Renal cortex interstitium (tissue), 11 donors: ENCODE data around the gene CLIP1. TPM values are rescaled to one million over a fixed set of nuclear protein-coding genes. Genes with fewer than 3 reads are reported as not detected.

Experiments
- DNase-seq, 11 donors: peaks; one replicate each; pipeline ENCODE4 v3.0.0-alpha.2; 2013; ENCODE audit warnings: low read depth in 9 of 11, low spot score in 4 of 11; ENCODE audit errors: extremely low read depth in 1 of 11
- polyA plus RNA-seq, 3 donors: library from polyadenylated mRNA; unstranded; fragments of 120-200 nt; gene quantifications; one replicate each; pipeline ENCODE4 v1.2.1, GENCODE V29; 2013; ENCODE audit not compliant: insufficient read length in 3 of 3

CLIP1 gene
- polyA plus RNA-seq, 3 donors: 37.4 to 42.7 (median 40.0) TPM

DNA sequence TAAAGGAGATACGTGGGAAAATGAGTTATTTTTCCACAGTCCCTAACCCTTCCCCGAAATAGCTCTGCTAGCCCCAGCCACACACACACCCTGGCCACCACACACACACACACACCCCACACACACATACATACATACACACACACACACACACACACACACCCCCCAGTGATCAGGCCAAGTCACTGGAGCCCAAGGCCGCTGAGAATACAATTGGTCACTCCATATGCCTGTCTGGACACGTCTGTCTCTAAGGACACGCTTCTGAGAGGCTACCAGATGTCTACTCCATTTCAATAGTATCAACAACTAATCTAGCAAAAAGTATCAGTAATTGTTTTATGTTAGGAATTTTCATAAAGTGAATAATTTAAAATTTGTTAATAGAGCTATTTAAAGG lies 183.6 kb downstream of the CLIP1 start:
- DNase-seq: no peak

DNA sequence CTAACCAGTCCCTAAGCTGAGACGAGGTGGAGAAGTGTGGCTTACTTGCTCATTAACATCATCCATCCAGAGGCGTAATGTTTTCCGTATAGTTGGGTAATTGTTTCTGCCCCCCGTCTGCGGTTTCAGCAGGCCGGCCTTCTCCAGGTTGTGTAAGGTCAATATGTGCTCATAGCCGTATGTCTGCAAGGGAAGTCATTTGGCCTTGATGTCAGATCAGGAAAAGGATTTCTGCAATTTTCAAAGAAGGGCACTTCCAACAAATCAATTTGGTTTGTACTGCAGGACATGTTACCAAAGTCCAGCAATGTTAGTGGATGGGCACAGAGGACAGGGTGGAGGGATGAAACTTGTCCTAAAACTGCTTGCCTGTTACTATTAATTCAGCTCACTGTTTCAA lies 186.7 kb downstream of the CLIP1 start:
- DNase-seq: no peak

DNA sequence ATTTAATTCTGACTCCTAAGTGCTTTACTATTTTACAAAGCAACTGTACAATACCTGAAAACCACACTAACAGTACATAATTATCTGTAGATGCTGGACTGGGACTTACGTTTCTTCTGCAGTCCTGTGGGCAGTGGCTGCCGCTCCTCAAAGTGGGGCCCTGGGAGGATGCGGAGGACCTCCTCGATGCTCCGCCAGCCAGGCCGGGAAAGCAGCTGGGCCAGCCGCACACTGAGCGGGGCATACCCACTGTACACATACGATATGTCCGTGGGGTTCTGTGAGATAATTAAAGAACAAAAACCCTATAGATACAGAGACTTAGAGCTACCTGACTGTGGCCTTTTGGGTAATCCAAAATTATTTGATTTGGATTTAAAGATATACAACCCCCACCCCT lies 189.8 kb downstream of the CLIP1 start:
- no peak for DNase-seq

DNA sequence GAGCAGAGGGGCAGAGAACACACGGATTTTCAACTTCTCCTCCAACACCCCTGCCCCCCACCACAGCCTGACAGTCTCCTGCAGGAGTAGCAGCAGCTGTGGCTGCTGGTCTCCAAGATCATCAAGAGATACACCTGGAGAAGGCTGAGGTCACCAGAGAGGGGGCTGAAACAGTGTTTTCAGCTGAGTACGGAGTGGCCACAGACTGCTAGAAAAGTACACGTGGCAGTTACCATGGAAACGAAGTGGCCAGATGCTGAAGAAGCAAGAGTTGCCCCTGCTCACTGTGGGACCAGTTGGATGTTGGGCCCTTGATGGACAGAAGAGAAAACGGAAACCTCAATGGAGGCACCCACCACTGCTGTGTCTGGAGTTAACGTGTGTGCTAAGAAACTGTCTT lies 191.7 kb downstream of the CLIP1 start:
- DNase-seq: no peak

DNA sequence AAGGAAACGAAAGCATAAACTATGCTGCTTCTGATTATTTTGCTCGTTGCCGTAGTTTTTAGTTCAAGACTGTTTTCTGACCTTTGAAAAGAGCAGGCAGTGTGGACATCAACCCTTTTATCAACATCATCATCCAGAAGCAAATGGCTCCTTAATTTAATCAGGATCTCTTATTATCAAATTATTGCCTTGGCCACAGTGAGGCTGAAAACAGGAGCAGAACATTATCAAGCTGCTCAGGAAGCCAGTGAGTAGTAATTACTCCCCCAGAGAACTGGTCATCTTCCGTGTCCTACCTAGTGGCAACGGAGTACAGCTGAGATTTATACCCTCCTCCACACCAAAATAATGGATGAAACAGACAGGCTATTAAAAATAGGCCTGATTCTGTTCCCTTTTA lies 194.4 kb downstream of the CLIP1 start:
- no peak for DNase-seq

DNA sequence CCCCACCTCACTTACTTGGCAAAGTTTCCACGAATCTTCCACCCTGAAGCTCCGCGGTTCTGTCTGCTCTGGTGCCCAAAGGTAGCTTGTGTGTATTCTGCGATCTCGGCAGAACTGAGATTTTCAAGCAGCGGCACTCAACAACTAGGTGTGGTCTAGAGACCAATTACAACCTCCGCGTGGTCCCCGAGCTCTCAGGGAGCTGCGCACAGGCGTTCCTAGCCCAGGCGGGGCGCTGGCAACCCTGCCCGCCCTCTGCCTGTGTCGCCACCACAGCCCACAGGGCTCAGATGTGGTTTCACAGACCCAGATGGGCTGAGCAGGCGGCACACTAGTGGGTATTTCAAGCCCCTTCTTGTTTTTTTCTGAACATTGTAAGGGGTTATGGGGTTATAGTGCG lies 195.1 kb downstream of the CLIP1 start:
- DNase-seq: no peak

DNA sequence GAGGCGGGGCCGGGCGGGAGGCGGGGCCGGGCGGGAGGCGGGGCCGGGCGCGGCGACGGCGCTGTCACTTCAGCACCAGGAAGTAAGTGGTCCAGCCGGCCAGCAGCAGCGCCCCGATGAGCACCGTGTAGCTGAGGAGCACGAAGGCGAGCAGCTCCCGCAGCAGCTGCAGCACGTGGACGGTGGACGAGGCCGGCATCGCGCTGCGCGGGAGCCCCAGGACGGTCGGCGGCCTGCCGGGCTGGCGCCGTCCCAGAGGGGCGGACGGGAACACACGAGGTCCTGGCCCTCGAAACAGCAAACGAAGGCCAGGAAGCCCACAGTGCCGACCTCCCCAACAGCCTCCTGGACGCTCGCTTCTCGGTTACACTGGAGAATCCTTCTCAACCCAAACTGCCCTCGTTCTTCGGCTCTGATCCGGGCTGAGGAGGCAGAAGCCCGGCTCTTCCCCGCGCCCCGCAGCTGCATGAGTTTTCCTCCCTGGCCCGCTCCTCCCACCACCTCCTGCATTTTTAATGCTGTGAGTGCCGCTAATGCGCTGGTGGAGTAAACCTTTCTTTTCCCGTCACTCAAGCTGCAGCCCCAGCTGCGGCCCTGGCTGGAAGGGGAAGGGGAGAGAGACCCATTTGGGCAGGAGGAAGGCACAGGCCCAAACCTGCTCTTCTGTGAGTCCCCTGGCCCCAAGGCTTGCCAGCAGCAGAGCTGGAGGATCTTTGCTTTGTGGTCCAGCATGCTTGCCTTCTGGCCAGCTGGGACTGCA lies 195.9 kb downstream of the CLIP1 start:
- no peak for DNase-seq

DNA sequence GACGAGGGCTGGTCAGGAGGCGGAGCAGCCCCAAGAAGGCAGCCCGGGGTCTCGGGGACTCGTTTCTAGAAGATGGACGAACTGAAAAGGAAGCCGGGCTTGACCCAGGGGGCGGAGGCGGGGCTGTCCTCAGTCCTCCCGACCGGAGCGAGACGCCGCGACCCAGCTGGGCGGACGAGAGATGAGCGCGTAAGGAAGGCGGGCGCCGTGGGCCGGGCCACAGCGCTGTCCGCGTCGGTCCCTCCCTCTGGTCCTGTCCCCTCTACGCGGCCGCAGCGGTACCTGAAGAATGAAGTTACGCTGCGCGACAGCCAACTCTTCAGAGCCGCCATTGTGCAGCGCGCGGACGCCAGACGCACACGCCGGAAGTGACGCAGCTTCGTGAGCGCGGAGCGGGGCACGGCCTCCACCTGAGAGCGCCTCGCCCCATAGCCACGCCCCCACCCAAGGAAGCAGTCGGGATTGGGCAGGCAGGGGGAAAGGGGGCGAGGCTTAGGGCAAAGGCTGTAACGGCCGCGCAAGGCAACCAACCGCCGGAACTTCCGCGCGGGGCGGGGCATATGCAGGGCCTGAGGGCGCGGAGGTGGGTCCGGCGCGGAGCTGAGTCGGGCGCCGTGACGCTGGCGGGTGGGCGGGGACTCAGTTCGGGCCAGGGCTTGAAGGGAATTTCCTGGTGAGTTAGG lies 196.6 kb downstream of the CLIP1 start, which contains the start of gene DIABLO:
Gene DIABLO, minus strand, starts transcription at position 370 of the 683 bp plus-strand sequence. Its CDS starts 38 bp downstream, at position 332.
- peak; percentile 94 to 100 (median 99) for DNase-seq

Other genes with a start within 250 kb of the CLIP1 start
- gene IL31, start 248.4 kb downstream of the CLIP1 start, polyA plus RNA-seq: under 1 TPM in 1 of 3 donors, not detected in 2; 0.33 TPM
- 1 to 10 TPM; 3.6 to 7.7 (median 5.4) TPM for gene LRRC43, start 239.5 kb downstream of the CLIP1 start, polyA plus RNA-seq
- 1 to 10 TPM; 4.1 to 5.2 (median 4.1) TPM for gene B3GNT4, start 219.0 kb downstream of the CLIP1 start, polyA plus RNA-seq
- gene DIABLO, start 196.6 kb downstream of the CLIP1 start, polyA plus RNA-seq: 10 to 100 TPM; 67.7 to 84.9 (median 77.2) TPM
- gene VPS33A, start 156.2 kb downstream of the CLIP1 start, polyA plus RNA-seq: 10 to 100 TPM; 16.6 to 19.1 (median 18.2) TPM
- 10 to 100 TPM; 37.6 to 48.8 (median 39.7) TPM for gene ZCCHC8, start 78.3 kb upstream of the CLIP1 start, polyA plus RNA-seq
- 100 to 1,000 TPM; 193 to 227 (median 211) TPM for gene RSRC2, start 104.3 kb upstream of the CLIP1 start, polyA plus RNA-seq
- gene KNTC1, start 104.6 kb upstream of the CLIP1 start, polyA plus RNA-seq: 10 to 100 TPM; 35.0 to 48.4 (median 45.9) TPM